B cell (primary cell): Measurements from ENCODE around the gene TTC19. TPM values are rescaled to one million over a fixed set of nuclear protein-coding genes. Genes with fewer than 3 reads are reported as not detected.

ENCODE experiments used
- ATAC-seq: fragments of 200-7000 bp; cut with Tn5 transposase; one replicate; pipeline ENCODE4 v1.10.0; 2021; ENCODE audit warnings: low read depth, mild to moderate bottlenecking, moderate number of reproducible peaks, moderate library complexity
- CTCF ChIA-PET: fragments of 350-600 bp; sonication (Branson Sonifier 250); formaldehyde crosslinking; loops from one replicate; lab custom pipeline; 2021; ENCODE audit warnings: antibody characterized with exemption, inconsistent platforms; lab: Charles Lee
- POLR2A ChIA-PET: fragments of 350-600 bp; sonication (Branson Sonifier 250); formaldehyde crosslinking; loops from one replicate; lab custom pipeline; 2021; ENCODE audit warnings: antibody characterized with exemption; lab: Charles Lee
- DNase-seq: peaks from one replicate; pipeline ENCODE4 v3.0.0; 2013
- H2AFZ ChIP-seq: 2 replicates; pipeline ENCODE4 v1.6.1; 2012; ENCODE audit warnings: mild to moderate bottlenecking, low read depth, low read length; ENCODE audit not compliant: insufficient read depth, poor library complexity, severe bottlenecking
- H3K27ac ChIP-seq, 2 donors: 1 replicate in 1 of 2; 2 replicates in 1 of 2; pipeline ENCODE4 v1.5.1; 2012 to 2013; ENCODE audit warnings: low read length in 2 of 2, mild to moderate bottlenecking in 2 of 2, moderate library complexity in 1 of 2
- H3K27me3 ChIP-seq, 4 experiments: fragments of 200-600 bp in 1 of 4; sonication (generic) in 1 of 4; replicated peaks in 1 of 4; 1 replicate in 2 of 4; 2 replicates in 2 of 4; pipeline versions ENCODE4 v1.6.1 to v1.7.0; 2013 to 2016; ENCODE audit warnings: low read length in 3 of 4, mild to moderate bottlenecking in 2 of 4, mixed read lengths in 1 of 4, moderate library complexity in 1 of 4; ENCODE audit not compliant: insufficient read depth in 4 of 4, control insufficient read depth in 3 of 4; ENCODE audit errors: control extremely low read depth in 1 of 4
- H3K36me3 ChIP-seq, 2 experiments: replicated peaks in 1 of 2; 1 replicate in 1 of 2; 2 replicates in 1 of 2; pipeline versions ENCODE4 v1.6.1 to v1.7.1; 2013; ENCODE audit warnings: low read length in 1 of 2; ENCODE audit not compliant: insufficient read depth in 2 of 2, control insufficient read depth in 1 of 2; ENCODE audit errors: control extremely low read depth in 1 of 2, extremely low read depth in 1 of 2
- H3K4me1 ChIP-seq, 2 donors: fragments of 200-600 bp in 1 of 2; sonication (generic) in 1 of 2; 1 replicate in 1 of 2; 2 replicates in 1 of 2; pipeline versions ENCODE4 v1.5.1 to v1.6.1; 2013 to 2017; ENCODE audit warnings: low read length in 2 of 2; ENCODE audit not compliant: control insufficient read depth in 2 of 2, insufficient read depth in 2 of 2
- H3K4me2 ChIP-seq: replicated peaks from 2 replicates; pipeline ENCODE3; 2012; ENCODE audit warnings: mild to moderate bottlenecking, low read depth, low read length; ENCODE audit not compliant: poor library complexity, severe bottlenecking
- H3K4me3 ChIP-seq, 5 experiments: fragments of 200-600 bp in 1 of 5; sonication (generic) in 1 of 5; 1 replicate in 3 of 5; 2 replicates in 2 of 5; pipeline versions ENCODE4 v1.5.1 to v1.7.0; 2011 to 2016; ENCODE audit warnings: low read length in 4 of 5, mild to moderate bottlenecking in 4 of 5, low read depth in 2 of 5, control low read depth in 1 of 5, moderate library complexity in 1 of 5; ENCODE audit not compliant: insufficient read depth in 1 of 5; ENCODE audit errors: control extremely low read depth in 1 of 5, extremely low read depth in 1 of 5
- H3K79me2 ChIP-seq: fragments of 200-600 bp; sonication (generic); one replicate; pipeline ENCODE4 v1.6.0; 2016; ENCODE audit warnings: low read length; ENCODE audit not compliant: control insufficient read depth, insufficient read depth
- H3K9ac ChIP-seq: fragments of 200-600 bp; sonication (generic); 2 replicates; pipeline ENCODE4 v1.6.1; 2017; ENCODE audit warnings: mild to moderate bottlenecking, low read length, moderate library complexity
- H3K9me3 ChIP-seq, 3 donors: one replicate each; pipeline versions ENCODE4 v1.6.1 to v1.7.1; 2013; ENCODE audit warnings: low read length in 2 of 3; ENCODE audit not compliant: control insufficient read depth in 2 of 3, insufficient read depth in 1 of 3; ENCODE audit errors: control extremely low read depth in 1 of 3
- H4K20me1 ChIP-seq: 2 replicates; pipeline ENCODE4 v1.6.0; 2012; ENCODE audit warnings: mild to moderate bottlenecking, low read length; ENCODE audit not compliant: insufficient read depth, control insufficient read depth, poor library complexity, severe bottlenecking
- H3K27ac Mint-ChIP-seq: one replicate; pipeline ENCODE4 v1.8.0; 2021; ENCODE audit warnings: mixed read lengths
- H3K27me3 Mint-ChIP-seq: one replicate; pipeline ENCODE4 v1.8.0; 2021; ENCODE audit warnings: mixed read lengths
- H3K4me1 Mint-ChIP-seq: one replicate; pipeline ENCODE4 v1.8.0; 2021; ENCODE audit warnings: mixed read lengths
- H3K4me3 Mint-ChIP-seq: one replicate; pipeline ENCODE4 v1.8.0; 2021; ENCODE audit warnings: mixed read lengths
- H3K9me3 Mint-ChIP-seq: one replicate; pipeline ENCODE4 v1.8.0; 2022; ENCODE audit warnings: mixed read lengths; ENCODE audit not compliant: insufficient read depth
- EZH2 ChIP-seq: IDR thresholded peaks from 2 replicates; pipeline ENCODE4 v1.6.1; 2012; ENCODE audit warnings: borderline replicate concordance, low read depth, mild to moderate bottlenecking, moderate library complexity, low read length; ENCODE audit not compliant: insufficient read depth, poor library complexity, severe bottlenecking
- WGBS: methylation state at CpG from one replicate; pipeline ENCODE4 v1.1.5; 2013; ENCODE audit warnings: missing lambda C conversion rate; ENCODE audit not compliant: insufficient coverage; 5-methylcytosine and 5-hydroxymethylcytosine counted together
- intact Hi-C: fragments of 100-400 bp; cut with micrococcal nuclease; formaldehyde crosslinking; loops from one replicate; pipeline ENCODE4 v1.10.0; 2022
- polyA plus RNA-seq: library from polyadenylated mRNA; depleted of rRNA; stranded (reverse); fragments of >200 nt; gene quantifications from 2 replicates; pipeline ENCODE4 v1.2.3, GENCODE V29; 2012
- total RNA-seq, 2 donors: library from RNA; stranded (reverse); fragments of 120-200 nt in 1 of 2; gene quantifications; 1 replicate in 1 of 2; 2 replicates in 1 of 2; pipeline versions ENCODE4 v1.2.3 to v1.2.4, GENCODE V29; 2013 to 2022
- TF ChIP-seq, protein P1 (sequence below): fragments of 200-600 bp; IDR thresholded peaks from one replicate; pipeline ENCODE4 v1.8.0; 2022; ENCODE audit warnings: antibody characterized with exemption, mild to moderate bottlenecking

TTC19 gene
- total and polyA plus RNA-seq, 2 donors (not counting 1 experiment from before 2014, with no cell fraction given) = 8.2 to 38.5 TPM

DNA sequence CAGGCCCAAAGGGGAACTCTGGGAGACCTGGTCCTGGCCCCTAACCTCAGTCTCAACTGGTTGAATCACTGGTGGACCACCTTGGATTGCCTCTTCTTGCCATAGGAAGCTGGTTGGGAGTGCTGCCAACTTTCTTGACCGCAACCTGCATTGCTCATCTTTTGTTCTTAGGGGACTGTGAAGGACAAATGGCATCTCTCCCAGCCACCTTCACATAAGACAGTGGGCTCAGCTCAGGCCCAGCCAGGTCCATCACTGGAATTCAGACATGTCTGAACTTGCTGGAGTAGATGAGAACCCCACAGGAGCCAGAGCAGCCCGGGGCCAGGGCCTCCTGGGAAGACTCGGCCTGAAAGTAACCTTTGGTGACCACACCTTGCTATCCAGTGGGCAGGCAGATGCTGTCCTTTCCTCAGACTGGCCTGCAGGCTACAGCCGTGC is 35.9 kb upstream of the TTC19 start:
- no peak overlapping the region for H2AFZ ChIP-seq
- ChIA-PET POLR2A (no interaction called here), CTCF (no interaction called here)
- Mint-ChIP-seq H3K4me1 (peaks cover 16% of the 10 kb centered on the region), H3K9me3 (no peaks in the 10 kb centered on the region), H3K27ac (no peak overlapping the region), H3K4me3 (no peak overlapping the region), H3K27me3 (peaks cover 29% of the 10 kb centered on the region)
- no peak overlapping the region for H3K9ac ChIP-seq
- ATAC-seq (no peak), DNase-seq (no peak)
- H3K79me2 ChIP-seq = no peaks in the 10 kb centered on the region
- H3K9me3 ChIP-seq = peaks cover 0 to 8% (median 0%) of the 10 kb centered on the region in 3 donors
- WGBS = 90% methylated on average over 3 of the region's 4 CpGs
- H3K27ac ChIP-seq = no peak overlapping the region
- H3K36me3 ChIP-seq = no peaks in the 10 kb centered on the region
- H4K20me1 ChIP-seq = no peaks in the 10 kb centered on the region
- no peak overlapping the region for H3K4me3 ChIP-seq
- H3K4me2 ChIP-seq = no peak overlapping the region
- peaks cover 0 to 28% (median 2%) of the 10 kb centered on the region in 4 experiments for H3K27me3 ChIP-seq
- intact Hi-C loops = no loop called here
- H3K4me1 ChIP-seq = peaks cover 0 to 10% of the 10 kb centered on the region in 2 donors
- TF ChIP-seq, protein P1, sequence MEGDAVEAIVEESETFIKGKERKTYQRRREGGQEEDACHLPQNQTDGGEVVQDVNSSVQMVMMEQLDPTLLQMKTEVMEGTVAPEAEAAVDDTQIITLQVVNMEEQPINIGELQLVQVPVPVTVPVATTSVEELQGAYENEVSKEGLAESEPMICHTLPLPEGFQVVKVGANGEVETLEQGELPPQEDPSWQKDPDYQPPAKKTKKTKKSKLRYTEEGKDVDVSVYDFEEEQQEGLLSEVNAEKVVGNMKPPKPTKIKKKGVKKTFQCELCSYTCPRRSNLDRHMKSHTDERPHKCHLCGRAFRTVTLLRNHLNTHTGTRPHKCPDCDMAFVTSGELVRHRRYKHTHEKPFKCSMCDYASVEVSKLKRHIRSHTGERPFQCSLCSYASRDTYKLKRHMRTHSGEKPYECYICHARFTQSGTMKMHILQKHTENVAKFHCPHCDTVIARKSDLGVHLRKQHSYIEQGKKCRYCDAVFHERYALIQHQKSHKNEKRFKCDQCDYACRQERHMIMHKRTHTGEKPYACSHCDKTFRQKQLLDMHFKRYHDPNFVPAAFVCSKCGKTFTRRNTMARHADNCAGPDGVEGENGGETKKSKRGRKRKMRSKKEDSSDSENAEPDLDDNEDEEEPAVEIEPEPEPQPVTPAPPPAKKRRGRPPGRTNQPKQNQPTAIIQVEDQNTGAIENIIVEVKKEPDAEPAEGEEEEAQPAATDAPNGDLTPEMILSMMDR = no peak
- TF ChIP-seq EZH2 = no peak

DNA sequence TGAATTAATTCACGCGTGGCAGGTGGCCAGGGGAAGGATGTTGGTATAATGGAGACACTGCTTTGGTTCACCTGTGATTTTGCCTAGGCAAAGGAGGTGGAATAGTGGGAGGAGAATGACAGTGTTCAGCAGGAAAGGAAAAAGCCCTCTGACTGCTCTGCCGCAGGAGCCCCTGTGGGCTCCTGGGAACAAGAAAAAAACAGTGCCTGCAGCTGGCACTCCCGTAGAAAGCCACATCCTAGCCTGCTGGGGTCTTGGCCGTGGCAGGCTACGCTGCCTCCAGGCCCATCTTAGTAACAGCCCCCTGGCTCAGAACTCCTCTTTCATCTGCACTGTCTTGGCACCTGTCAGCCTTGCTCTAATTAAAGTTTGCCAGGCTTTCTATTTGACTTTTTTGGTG is 34.1 kb upstream of the TTC19 start:
- Histone ChIP-seq H3K4me3 (no peak overlapping the region), H3K4me1 (peaks cover 0 to 10% of the 10 kb centered on the region in 2 donors), H3K9me3 (peaks cover 0 to 8% (median 0%) of the 10 kb centered on the region in 3 donors), H2AFZ (peak overlapping the region; percentile 13), H4K20me1 (no peaks in the 10 kb centered on the region), H3K4me2 (no peak overlapping the region), H3K27ac (no peak overlapping the region), H3K79me2 (no peaks in the 10 kb centered on the region), H3K36me3 (no peaks in the 10 kb centered on the region), H3K27me3 (peaks cover 0 to 28% (median 2%) of the 10 kb centered on the region in 4 experiments), H3K9ac (no peak overlapping the region)
- Mint-ChIP-seq H3K27me3 (peaks cover 36% of the 10 kb centered on the region), H3K9me3 (no peaks in the 10 kb centered on the region), H3K4me1 (peaks cover 11% of the 10 kb centered on the region), H3K4me3 (no peak overlapping the region), H3K27ac (no peak overlapping the region)
- CTCF ChIA-PET = no interaction called here
- 17% methylated on average over 6 of the region's 6 CpGs for WGBS
- intact Hi-C loops = no loop called here
- POLR2A ChIA-PET = no interaction called here
- no peak for TF ChIP-seq EZH2
- TF ChIP-seq, protein P1 = no peak
- no peak for ATAC-seq
- DNase-seq = no peak
